Naive B cell (primary cell): ENCODE results near the gene ASIC3. TPM values are rescaled to one million over a fixed set of nuclear protein-coding genes. Genes with fewer than 3 reads are reported as not detected.

Experiments
- ATAC-seq, 2 donors: fragments of 150-1000 bp; cut with Tn5 transposase; 2 replicates each; pipeline ENCODE4 v1.10.0; 2021; ENCODE audit warnings: low read depth in 2 of 2, mild to moderate bottlenecking in 2 of 2, moderate library complexity in 2 of 2
- DNase-seq: peaks from one replicate; pipeline ENCODE4 v3.0.0; 2022
- H3K27ac Mint-ChIP-seq, 6 donors: one replicate each; pipeline ENCODE4 v1.8.0; 2020 to 2022; ENCODE audit warnings: mild to moderate bottlenecking in 6 of 6, mixed read lengths in 6 of 6, moderate library complexity in 5 of 6, inconsistent platforms in 2 of 6
- H3K27me3 Mint-ChIP-seq, 3 donors: one replicate each; pipeline ENCODE4 v1.8.0; 2021 to 2022; ENCODE audit warnings: mixed read lengths in 3 of 3, mild to moderate bottlenecking in 1 of 3
- H3K36me3 Mint-ChIP-seq, 2 donors: one replicate each; pipeline ENCODE4 v1.8.0; 2020 to 2022; ENCODE audit warnings: mixed read lengths in 2 of 2, inconsistent platforms in 1 of 2, mild to moderate bottlenecking in 1 of 2
- H3K4me1 Mint-ChIP-seq, 3 donors: one replicate each; pipeline ENCODE4 v1.8.0; 2020 to 2022; ENCODE audit warnings: mixed read lengths in 3 of 3, inconsistent platforms in 1 of 3, mild to moderate bottlenecking in 1 of 3, moderate library complexity in 1 of 3
- H3K4me3 Mint-ChIP-seq, 8 donors: one replicate each; pipeline ENCODE4 v1.8.0; 2020 to 2022; ENCODE audit warnings: mild to moderate bottlenecking in 8 of 8, mixed read lengths in 8 of 8, moderate library complexity in 8 of 8, inconsistent platforms in 2 of 8
- H3K9me3 Mint-ChIP-seq, 7 donors: one replicate each; pipeline ENCODE4 v1.8.0; 2020 to 2022; ENCODE audit warnings: mixed read lengths in 7 of 7, mild to moderate bottlenecking in 5 of 7, inconsistent platforms in 2 of 7, moderate library complexity in 1 of 7
- polyA plus RNA-seq, 6 donors: library from polyadenylated mRNA; unstranded; fragments of 300-500 nt; fragmentation: Illumina TruSeq; gene quantifications; one replicate each; pipeline ENCODE4 v1.2.3, GENCODE V29; 2021; ENCODE audit warnings: low read depth in 6 of 6

The ASIC3 gene
- polyA plus RNA-seq, 6 donors from 2014 or later: not detected

GRCh38 chr7:151028131-151028947 lies 20.0 kb upstream of the ASIC3 start, which contains the start of gene ABCB8:
Gene ABCB8 (plus strand): TSS chr7:151028450. CDS start chr7:151028516, 66 bp downstream.
- peaks cover 10 to 30% (median 13%) of the 10 kb centered on the region in 3 donors for H3K27me3 Mint-ChIP-seq

DNA sequence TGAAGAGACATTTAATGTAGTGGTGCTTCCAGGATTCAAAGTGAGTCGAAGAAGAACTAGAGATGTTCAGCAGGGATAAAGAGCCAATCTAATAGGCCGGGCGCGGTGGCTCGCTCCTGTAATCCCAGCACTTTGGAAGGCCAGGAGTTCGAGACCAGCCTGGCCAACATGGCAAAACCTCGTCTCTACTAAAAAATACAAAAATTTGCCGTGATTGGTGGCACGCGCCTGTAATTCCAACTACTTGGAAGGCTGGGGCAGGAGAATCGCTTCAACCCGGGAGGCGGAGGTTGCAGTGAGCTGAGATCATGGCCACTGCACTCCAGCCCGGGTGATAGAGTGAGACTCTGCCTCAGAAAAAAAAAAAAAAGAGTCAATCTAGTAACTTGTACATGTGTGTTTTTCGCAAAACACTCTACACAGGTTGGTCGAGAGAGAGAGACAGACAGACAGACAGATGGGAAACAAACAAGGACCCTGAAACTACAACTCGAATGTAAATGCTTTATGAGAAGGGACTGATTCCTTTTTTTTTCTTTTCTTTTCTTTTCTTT lies 19.3 kb upstream of the ASIC3 start:
- Mint-ChIP-seq H3K4me1 (peaks cover 10 to 33% (median 24%) of the 10 kb centered on the region in 3 donors), H3K36me3 (peaks cover 0 to 4% of the 10 kb centered on the region in 2 donors), H3K27ac (peak overlapping the region; percentile 99 to 100 (median 100)), H3K9me3 (peaks cover 0 to 4% (median 0%) of the 10 kb centered on the region in 7 donors), H3K4me3 (peak overlapping the region; percentile 80 to 99 (median 96)), H3K27me3 (peaks cover 10 to 24% (median 13%) of the 10 kb centered on the region in 3 donors)
- ATAC-seq: no peak
- no peak for DNase-seq

More at GRCh38 chr7:151028131-151028947, 20.0 kb upstream of the ASIC3 start, which contains the start of gene ABCB8:
- DNase-seq (peak; percentile 100), ATAC-seq (peak; percentile 82)
- peaks cover 0 to 4% of the 10 kb centered on the region in 2 donors for H3K36me3 Mint-ChIP-seq
- H3K4me1 Mint-ChIP-seq: peaks cover 10 to 33% (median 24%) of the 10 kb centered on the region in 3 donors
- peak within 1 kb of the TSS; percentile 99 to 100 (median 100) for H3K27ac Mint-ChIP-seq
- peaks cover 0 to 4% (median 0%) of the 10 kb centered on the region in 7 donors for H3K9me3 Mint-ChIP-seq
- peak within 1 kb of the TSS; percentile 80 to 99 (median 96) for H3K4me3 Mint-ChIP-seq

GRCh38 chr7:151031011-151031410 lies 17.3 kb upstream of the ASIC3 start:
- ATAC-seq (no peak), DNase-seq (no peak)
- peak overlapping the region in 3 of 8 donors; percentile 25 to 57 (median 51) for H3K4me3 Mint-ChIP-seq
- peaks cover 0 to 4% (median 0%) of the 10 kb centered on the region in 7 donors for H3K9me3 Mint-ChIP-seq
- peaks cover 0 to 4% of the 10 kb centered on the region in 2 donors for H3K36me3 Mint-ChIP-seq
- H3K27me3 Mint-ChIP-seq: peaks cover 0 to 6% (median 5%) of the 10 kb centered on the region in 3 donors
- peaks cover 10 to 33% (median 24%) of the 10 kb centered on the region in 3 donors for H3K4me1 Mint-ChIP-seq
- H3K27ac Mint-ChIP-seq: no peak overlapping the region

GRCh38 chr7:151032936-151033863 lies 15.1 kb upstream of the ASIC3 start:
- H3K27me3 Mint-ChIP-seq: no peaks in the 10 kb centered on the region
- peaks cover 4 to 16% (median 13%) of the 10 kb centered on the region in 3 donors for H3K4me1 Mint-ChIP-seq
- no peaks in the 10 kb centered on the region for H3K9me3 Mint-ChIP-seq
- H3K27ac Mint-ChIP-seq: peak overlapping the region in 1 of 6 donors; percentile 44
- DNase-seq (no peak), ATAC-seq (no peak)
- H3K4me3 Mint-ChIP-seq: no peak overlapping the region
- no peaks in the 10 kb centered on the region for H3K36me3 Mint-ChIP-seq

DNA sequence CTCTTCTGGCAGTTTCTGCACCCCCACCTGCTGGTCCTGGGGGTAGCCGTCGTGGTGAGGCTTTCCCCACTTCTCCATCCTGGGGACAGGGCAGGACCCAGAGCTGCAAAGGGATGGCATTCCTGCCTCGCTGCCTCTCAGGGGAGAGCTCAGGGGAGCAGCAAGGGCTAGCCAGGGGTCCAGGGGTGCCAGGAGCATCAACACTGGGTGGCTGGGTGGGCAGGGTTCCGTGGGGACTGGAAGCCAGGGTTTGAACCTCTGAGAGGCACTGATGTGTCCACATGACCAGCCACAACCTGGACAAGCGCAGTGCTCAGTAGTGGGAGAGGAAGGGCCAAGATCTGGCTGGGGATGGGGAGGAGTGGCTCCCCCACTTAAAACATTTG lies 14.5 kb upstream of the ASIC3 start:
- H3K27ac Mint-ChIP-seq: peak overlapping the region in 1 of 6 donors; percentile 44
- no peak for DNase-seq
- no peaks in the 10 kb centered on the region for H3K27me3 Mint-ChIP-seq
- H3K4me1 Mint-ChIP-seq: peaks cover under 1 to 11% (median 8%) of the 10 kb centered on the region in 3 donors
- H3K9me3 Mint-ChIP-seq: no peaks in the 10 kb centered on the region
- no peak overlapping the region for H3K4me3 Mint-ChIP-seq
- no peaks in the 10 kb centered on the region for H3K36me3 Mint-ChIP-seq
- ATAC-seq: no peak

DNA sequence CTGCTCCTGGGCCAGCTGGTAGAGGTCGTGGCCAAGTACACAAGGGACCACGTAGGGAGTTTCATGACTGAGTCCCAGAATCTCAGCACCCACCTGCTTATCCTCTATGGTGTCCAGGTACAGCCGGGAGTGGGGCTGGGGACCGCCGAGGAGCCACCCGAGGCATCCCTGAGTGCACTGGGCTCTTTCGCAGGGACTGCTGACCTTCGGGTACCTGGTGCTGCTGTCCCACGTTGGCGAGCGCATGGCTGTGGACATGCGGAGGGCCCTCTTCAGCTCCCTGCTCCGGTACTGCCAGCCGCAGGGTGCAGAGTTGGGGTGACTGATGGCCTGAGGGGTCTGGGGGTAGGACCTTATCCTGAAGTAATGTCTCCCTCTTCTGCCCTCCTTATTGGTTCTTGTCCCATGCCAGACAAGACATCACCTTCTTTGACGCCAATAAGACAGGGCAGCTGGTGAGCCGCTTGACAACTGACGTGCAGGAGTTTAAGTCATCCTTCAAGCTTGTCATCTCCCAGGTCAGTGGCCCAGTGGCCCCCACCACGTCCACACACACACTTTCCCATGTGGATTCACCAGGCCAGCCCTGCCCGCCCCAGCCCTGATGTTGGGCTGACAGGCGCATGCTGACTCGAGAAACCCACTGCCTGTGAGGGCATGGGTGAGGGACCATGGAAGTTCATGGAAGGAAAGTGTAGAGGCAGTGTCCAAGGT lies 13.9 kb upstream of the ASIC3 start:
- no peak overlapping the region for H3K4me3 Mint-ChIP-seq
- H3K9me3 Mint-ChIP-seq: no peaks in the 10 kb centered on the region
- ATAC-seq (no peak), DNase-seq (no peak)
- H3K27me3 Mint-ChIP-seq: no peaks in the 10 kb centered on the region
- no peak overlapping the region for H3K27ac Mint-ChIP-seq
- H3K4me1 Mint-ChIP-seq: peaks cover 0 to 5% (median 2%) of the 10 kb centered on the region in 3 donors
- H3K36me3 Mint-ChIP-seq: no peaks in the 10 kb centered on the region

GRCh38 chr7:151035026-151035717 lies 13.2 kb upstream of the ASIC3 start:
- no peaks in the 10 kb centered on the region for H3K9me3 Mint-ChIP-seq
- peak overlapping the region in 1 of 6 donors; percentile 78 for H3K27ac Mint-ChIP-seq
- H3K4me3 Mint-ChIP-seq: no peak overlapping the region
- ATAC-seq (no peak), DNase-seq (no peak)
- H3K36me3 Mint-ChIP-seq: no peaks in the 10 kb centered on the region
- H3K4me1 Mint-ChIP-seq: no peaks in the 10 kb centered on the region
- no peaks in the 10 kb centered on the region for H3K27me3 Mint-ChIP-seq

GRCh38 chr7:151035902-151036301 lies 12.4 kb upstream of the ASIC3 start:
- Mint-ChIP-seq H3K4me3 (no peak overlapping the region), H3K27ac (peak overlapping the region in 1 of 6 donors; percentile 78), H3K9me3 (no peaks in the 10 kb centered on the region), H3K27me3 (no peaks in the 10 kb centered on the region), H3K36me3 (no peaks in the 10 kb centered on the region), H3K4me1 (no peaks in the 10 kb centered on the region)
- ATAC-seq: no peak
- DNase-seq: no peak

DNA sequence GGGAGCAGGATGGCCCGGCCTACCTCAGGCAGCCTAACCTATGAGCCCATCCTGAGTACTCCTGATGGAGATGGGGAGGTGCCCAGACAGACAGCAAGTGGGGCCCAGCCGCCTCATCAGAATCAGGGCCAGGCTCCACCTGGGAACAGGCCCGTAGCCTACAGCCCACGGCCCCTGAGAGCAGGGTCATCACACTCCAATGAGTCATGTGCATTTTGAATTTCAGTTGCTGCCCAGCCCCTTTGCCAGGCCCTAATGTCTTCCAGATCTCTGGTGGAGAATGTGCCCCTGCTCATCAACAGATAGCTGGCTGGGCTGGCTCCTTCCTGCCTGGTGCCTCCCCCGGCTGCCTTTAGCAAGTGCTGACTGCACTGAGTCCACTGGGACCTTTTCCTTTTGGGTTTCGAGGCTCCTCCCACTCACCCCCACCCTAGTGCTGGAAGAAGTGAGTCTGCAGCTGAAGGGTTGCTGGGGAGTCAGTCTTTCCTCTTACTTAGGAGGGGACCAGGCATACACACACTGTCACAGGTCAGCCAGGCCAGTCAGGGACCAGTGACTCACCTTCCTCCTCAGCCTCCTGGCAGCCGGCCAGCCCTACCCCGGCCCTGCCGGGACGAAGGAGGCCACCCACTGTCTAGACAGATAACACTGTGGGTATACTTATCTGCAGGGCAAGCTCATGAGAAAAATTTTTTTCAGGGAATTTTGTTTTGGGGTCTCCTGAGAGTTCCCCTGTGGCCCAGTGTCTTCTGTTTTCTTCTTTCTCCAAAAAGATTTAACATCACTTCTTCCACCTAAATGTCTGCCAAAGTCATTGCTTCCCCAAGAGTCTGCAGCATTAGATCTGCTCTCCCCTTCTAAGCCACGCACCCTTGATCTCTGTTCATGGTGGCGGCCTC lies 9.1 kb upstream of the ASIC3 start:
- ATAC-seq (no peak), DNase-seq (no peak)
- peak overlapping the region in 1 of 8 donors; percentile 25 for H3K4me3 Mint-ChIP-seq
- no peaks in the 10 kb centered on the region for H3K9me3 Mint-ChIP-seq
- H3K27ac Mint-ChIP-seq: peak overlapping the region in 2 of 6 donors; percentile 68 to 76
- H3K4me1 Mint-ChIP-seq: no peaks in the 10 kb centered on the region
- no peaks in the 10 kb centered on the region for H3K36me3 Mint-ChIP-seq
- no peaks in the 10 kb centered on the region for H3K27me3 Mint-ChIP-seq

- no peaks in the 10 kb centered on the region for H3K36me3 Mint-ChIP-seq
- peak overlapping the region in 1 of 6 donors; percentile 76 for H3K27ac Mint-ChIP-seq
- DNase-seq (no peak), ATAC-seq (no peak)
- peak overlapping the region in 1 of 8 donors; percentile 2 for H3K4me3 Mint-ChIP-seq
- no peaks in the 10 kb centered on the region for H3K4me1 Mint-ChIP-seq
- H3K9me3 Mint-ChIP-seq: no peaks in the 10 kb centered on the region
- H3K27me3 Mint-ChIP-seq: no peaks in the 10 kb centered on the region
These were observed 8.3 kb upstream of the ASIC3 start for GRCh38 chr7:151039850-151040548.
